Spleen (tissue), 11 donors: ENCODE measurements around the gene DNAH12. TPM values are rescaled to one million over a fixed set of nuclear protein-coding genes. Genes with fewer than 3 reads are reported as not detected.
"Not testable (repeated sequence)": the region's sequence is repeated elsewhere in the genome, so short reads cannot be mapped to it uniquely, and the experiment has no call there.

Source experiments
- DNase-seq: peaks from one replicate; pipeline ENCODE4 v3.0.0-alpha.2; 2020
- H3K27ac ChIP-seq, 8 donors: fragments of 200-600 bp; sonication (generic) in 7 of 8; 1 replicate in 4 of 8; 2 replicates in 4 of 8; pipeline versions ENCODE4 v1.5.0 to v1.8.0; 2016 to 2021; ENCODE audit warnings: inconsistent platforms in 4 of 8, mild to moderate bottlenecking in 4 of 8, moderate library complexity in 1 of 8
- H3K27me3 ChIP-seq, 7 donors: fragments of 200-600 bp; sonication (generic) in 6 of 7; replicated peaks in 1 of 7; 1 replicate in 4 of 7; 2 replicates in 3 of 7; pipeline versions ENCODE4 v1.5.0 to v1.8.0; 2016 to 2021; ENCODE audit warnings: inconsistent platforms in 3 of 7, mild to moderate bottlenecking in 1 of 7
- H3K36me3 ChIP-seq, 6 donors: fragments of 200-600 bp; sonication (generic) in 5 of 6; 1 replicate in 4 of 6; 2 replicates in 2 of 6; pipeline versions ENCODE4 v1.5.0 to v1.8.0; 2016 to 2021; ENCODE audit warnings: inconsistent platforms in 2 of 6
- H3K4me1 ChIP-seq, 6 donors: fragments of 200-600 bp; sonication (generic) in 5 of 6; 1 replicate in 3 of 6; 2 replicates in 3 of 6; pipeline versions ENCODE4 v1.5.0 to v1.8.0; 2016 to 2021; ENCODE audit warnings: inconsistent platforms in 3 of 6
- H3K4me3 ChIP-seq, 8 donors: fragments of 200-600 bp; sonication (generic) in 7 of 8; 1 replicate in 4 of 8; 2 replicates in 4 of 8; pipeline versions ENCODE4 v1.5.0 to v1.8.0; 2016 to 2021; ENCODE audit warnings: inconsistent platforms in 4 of 8, mild to moderate bottlenecking in 4 of 8, moderate library complexity in 2 of 8
- H3K9me3 ChIP-seq, 8 donors: fragments of 200-600 bp; sonication (generic) in 7 of 8; 1 replicate in 4 of 8; 2 replicates in 4 of 8; pipeline versions ENCODE4 v1.5.0 to v1.8.0; 2016 to 2021; ENCODE audit warnings: inconsistent platforms in 4 of 8
- CTCF ChIP-seq, 11 experiments: fragments of 200-600 bp in 7 of 11; fragments of 450-650 bp in 4 of 11; sonication (generic) in 4 of 11; IDR thresholded peaks in 8 of 11; conservative IDR thresholded peaks in 3 of 11; 1 replicate in 7 of 11; 2 replicates in 4 of 11; pipeline versions ENCODE4 v1.4.0 to v1.8.0; 2016 to 2021; ENCODE audit warnings: antibody characterized with exemption in 11 of 11, inconsistent platforms in 4 of 11, mild to moderate bottlenecking in 1 of 11
- POLR2A ChIP-seq, 3 donors: fragments of 450-650 bp; IDR thresholded peaks; one replicate each; pipeline ENCODE4 v1.5.1; 2017; ENCODE audit warnings: antibody characterized with exemption in 3 of 3, mild to moderate bottlenecking in 1 of 3
- POLR2AphosphoS5 ChIP-seq, 3 donors: sonication (generic); formaldehyde crosslinking; IDR thresholded peaks; one replicate each; pipeline ENCODE4 v1.5.1; 2017; ENCODE audit warnings: antibody characterized with exemption in 3 of 3
- WGBS, 5 donors: extraction: QIAGEN DNeasy Blood & Tissue Kit in 3 of 5; methylation state at CpG; one replicate each; pipeline versions ENCODE4 v1.1.5 to v1.1.7; 2013 to 2018; 5-methylcytosine and 5-hydroxymethylcytosine counted together
- intact Hi-C: fragments of 100-400 bp; cut with DNase I; formaldehyde crosslinking; loops from one replicate; pipeline ENCODE4 v1.15.0; 2023; ENCODE audit warnings: low total_unique reads
- polyA plus RNA-seq, 3 donors: library from polyadenylated mRNA; stranded (reverse); fragments of 200-250 nt; gene quantifications; one replicate each; pipeline ENCODE4 v1.2.1, GENCODE V29; 2013
- total RNA-seq, 7 donors: library from RNA; depleted of rRNA in 3 of 7; stranded (reverse); fragments of >200 nt in 3 of 7; fragmentation: NEBNext Ultra II Directional in 4 of 7; extraction: Animal tissue kit (Norgen Biotek cat#: 25700) in 4 of 7; gene quantifications; one replicate each; pipeline versions ENCODE4 v1.1.0 to v1.2.1, GENCODE V29; 2016 to 2021
- donor health status: healthy with polysubstance abuse.
- donor health status: DM: no; HTN: no; CAD: no; lungs with moderate emphysema.
- donor health status: DM: no; HTN: no; CAD: no.
- donor health status: Bipolar disorder and iron deficiency.
- donor health status: healthy.
- donor health status: DM: no; HTN: no; CAD: no.
- donor health status: DM: yes; HTN: yes; CAD: no.

The DNAH12 gene
- total and polyA plus RNA-seq, 10 donors = 0.09 to 0.39 (median 0.20) TPM; not detected in 2

GRCh38 chr3:57354768-57355167, 189.4 kb downstream of the DNAH12 start:
- TF ChIP-seq POLR2A (IDR thresholded peaks at IDR 0.05) = no peak
- TF ChIP-seq POLR2AphosphoS5 (IDR thresholded peaks at IDR 0.05) = no peak
- no peak for TF ChIP-seq CTCF (IDR thresholded peaks at IDR 0.05 in 8 of 11, conservative IDR thresholded peaks at IDR 0.05 in 3 of 11)
- H3K9me3 ChIP-seq = no peaks in the 10 kb centered on the region
- H3K36me3 ChIP-seq = no peaks in the 10 kb centered on the region
- no peak overlapping the region for H3K4me3 ChIP-seq
- no peaks in the 10 kb centered on the region for H3K27me3 ChIP-seq
- WGBS, 5 donors = 35 to 55% (median 41%) methylated on average over 1 of the region's 1 CpG
- peaks cover 0 to 9% (median 0%) of the 10 kb centered on the region in 6 donors for H3K4me1 ChIP-seq
- no peak overlapping the region for H3K27ac ChIP-seq
- DNase-seq = no peak
- intact Hi-C loops = no loop called here

- no peak for DNase-seq
- no peaks in the 10 kb centered on the region for H3K36me3 ChIP-seq
- no peak overlapping the region for H3K27ac ChIP-seq
- intact Hi-C loops = no loop called here
- WGBS, 5 donors = 76 to 88% (median 77%) methylated on average over 1 of the region's 1 CpG
- H3K9me3 ChIP-seq = peaks cover 0 to 6% (median 0%) of the 10 kb centered on the region in 8 donors
- no peaks in the 10 kb centered on the region for H3K27me3 ChIP-seq
- no peak overlapping the region for H3K4me3 ChIP-seq
- H3K4me1 ChIP-seq = peaks cover 0 to 9% (median 0%) of the 10 kb centered on the region in 6 donors
- TF ChIP-seq POLR2AphosphoS5 (IDR thresholded peaks at IDR 0.05) = no peak
- TF ChIP-seq CTCF (IDR thresholded peaks at IDR 0.05 in 8 of 11, conservative IDR thresholded peaks at IDR 0.05 in 3 of 11) = no peak
- TF ChIP-seq POLR2A (IDR thresholded peaks at IDR 0.05) = no peak
Measured at GRCh38 chr3:57350271-57350670, 193.9 kb downstream of the DNAH12 start.

GRCh38 chr3:57339071-57339642, 205.0 kb downstream of the DNAH12 start:
- H3K4me1 ChIP-seq, H3K27ac ChIP-seq, DNase-seq, intact Hi-C loops, H3K36me3 ChIP-seq, H3K4me3 ChIP-seq, H3K27me3 ChIP-seq, H3K9me3 ChIP-seq: not testable (repeated sequence)
- WGBS, 5 donors = 54 to 85% (median 78%) methylated on average over 4 to 7 of the region's 7 CpGs

- H3K4me1 ChIP-seq, H3K4me3 ChIP-seq, H3K36me3 ChIP-seq, intact Hi-C loops, H3K27ac ChIP-seq, H3K9me3 ChIP-seq, H3K27me3 ChIP-seq, DNase-seq: not testable (repeated sequence)
- WGBS, 5 donors = 93 to 98% (median 97%) methylated on average over 23 to 40 of the region's 40 CpGs
Measured at GRCh38 chr3:57338272-57339070, 205.7 kb downstream of the DNAH12 start.

GRCh38 chr3:57335283-57335938, 208.7 kb downstream of the DNAH12 start:
- 78 to 89% (median 86%) methylated on average over 5 of the region's 5 CpGs for WGBS, 5 donors
- no peak overlapping the region for H3K27ac ChIP-seq
- H3K9me3 ChIP-seq = peaks cover 0 to 5% (median 0%) of the 10 kb centered on the region in 8 donors
- no peak overlapping the region for H3K4me3 ChIP-seq
- H3K27me3 ChIP-seq = no peaks in the 10 kb centered on the region
- intact Hi-C loops = no loop called here
- TF ChIP-seq POLR2AphosphoS5 (IDR thresholded peaks at IDR 0.05) = no peak
- TF ChIP-seq CTCF (IDR thresholded peaks at IDR 0.05 in 8 of 11, conservative IDR thresholded peaks at IDR 0.05 in 3 of 11) = no peak
- TF ChIP-seq POLR2A (IDR thresholded peaks at IDR 0.05) = no peak
- H3K4me1 ChIP-seq = no peaks in the 10 kb centered on the region
- no peak for DNase-seq
- H3K36me3 ChIP-seq = no peaks in the 10 kb centered on the region
